Left lung (tissue), 10 donors: ENCODE results near the gene HMOX2. TPM values are rescaled to one million over a fixed set of nuclear protein-coding genes. Genes with fewer than 3 reads are reported as not detected.

Source experiments
- ATAC-seq: fragments of 200-7000 bp; cut with Tn5 transposase; one replicate; pipeline ENCODE4 v1.9.1; 2020; ENCODE audit warnings: moderate library complexity
- DNase-seq, 4 donors: peaks; one replicate each; pipeline ENCODE4 v3.0.0-alpha.2; 2013 to 2020
- H3K27ac ChIP-seq, 2 donors: fragments of 200-600 bp; sonication (generic) in 1 of 2; one replicate each; pipeline versions ENCODE4 v1.5.0 to v1.8.0; 2020 to 2021
- H3K27me3 ChIP-seq, 2 donors: fragments of 200-600 bp; sonication (generic) in 1 of 2; one replicate each; pipeline versions ENCODE4 v1.5.0 to v1.8.0; 2020 to 2021
- H3K36me3 ChIP-seq, 2 donors: fragments of 200-600 bp; sonication (generic) in 1 of 2; one replicate each; pipeline versions ENCODE4 v1.5.0 to v1.8.0; 2020 to 2021
- H3K4me1 ChIP-seq, 2 donors: fragments of 200-600 bp; one replicate each; pipeline ENCODE4 v1.8.0; 2021
- H3K4me3 ChIP-seq, 2 donors: fragments of 200-600 bp; sonication (generic) in 1 of 2; one replicate each; pipeline versions ENCODE4 v1.5.0 to v1.8.0; 2020 to 2021; ENCODE audit warnings: mild to moderate bottlenecking in 1 of 2
- H3K9me3 ChIP-seq, 2 donors: fragments of 200-600 bp; sonication (generic) in 1 of 2; one replicate each; pipeline versions ENCODE4 v1.5.0 to v1.8.0; 2020 to 2021
- intact Hi-C, 2 donors: fragments of 100-400 bp; cut with DNase I; formaldehyde crosslinking; loops; one replicate each; pipeline versions ENCODE4 v1.11.2 to v1.14.2; 2022
- polyA plus RNA-seq, 6 donors: library from polyadenylated mRNA; unstranded; fragments of 120-200 nt; gene quantifications; one replicate each; pipeline ENCODE4 v1.2.1, GENCODE V29; 2013; ENCODE audit not compliant: insufficient read length in 6 of 6
- total RNA-seq, 2 donors: library from RNA; stranded (reverse); fragmentation: NEBNext Ultra II Directional; extraction: Animal tissue kit (Norgen Biotek cat#: 25700); gene quantifications; one replicate each; pipeline ENCODE4 v1.2.1, GENCODE V29; 2021
- TF ChIP-seq, protein P1 (sequence below), 2 donors: fragments of 200-600 bp; sonication (generic) in 1 of 2; IDR thresholded peaks; one replicate each; pipeline versions ENCODE4 v1.5.0 to v1.8.0; 2021; ENCODE audit warnings: antibody characterized with exemption in 2 of 2
- donor health status: DM: no; HTN: yes; CAD: no.
- donor health status: DM: no; HTN: no; CAD: no.

HMOX2 gene
- total and polyA plus RNA-seq, 8 donors: 36.2 to 52.1 (median 39.5) TPM

DNA sequence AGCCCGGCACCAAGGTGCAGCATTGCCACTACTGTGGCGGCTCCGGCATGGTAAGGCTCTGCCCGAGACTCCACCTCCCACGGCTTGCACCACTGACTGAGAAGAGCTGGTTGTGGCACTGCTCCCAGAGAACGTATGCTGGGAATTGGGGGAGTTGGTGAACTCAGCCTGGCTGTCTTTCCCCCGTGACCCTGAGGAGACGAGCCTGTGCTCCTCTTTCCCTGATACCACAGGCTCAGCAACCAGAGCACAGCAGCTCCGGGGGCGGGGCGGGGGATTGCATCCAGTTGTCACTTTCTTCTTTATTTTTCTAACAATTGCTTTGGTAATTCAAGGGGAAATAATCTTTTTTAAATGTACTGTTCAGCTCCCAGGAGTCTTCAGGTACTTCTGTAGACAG, 33.8 kb upstream of the HMOX2 start:
- ATAC-seq: no peak
- Histone ChIP-seq H3K27ac (no peak overlapping the region), H3K4me1 (no peaks in the 10 kb centered on the region), H3K27me3 (no peaks in the 10 kb centered on the region), H3K9me3 (no peaks in the 10 kb centered on the region), H3K36me3 (peaks cover 0 to 100% of the 10 kb centered on the region in 2 donors), H3K4me3 (no peak overlapping the region)
- intact Hi-C loops: no loop called here
- TF ChIP-seq, protein P1, sequence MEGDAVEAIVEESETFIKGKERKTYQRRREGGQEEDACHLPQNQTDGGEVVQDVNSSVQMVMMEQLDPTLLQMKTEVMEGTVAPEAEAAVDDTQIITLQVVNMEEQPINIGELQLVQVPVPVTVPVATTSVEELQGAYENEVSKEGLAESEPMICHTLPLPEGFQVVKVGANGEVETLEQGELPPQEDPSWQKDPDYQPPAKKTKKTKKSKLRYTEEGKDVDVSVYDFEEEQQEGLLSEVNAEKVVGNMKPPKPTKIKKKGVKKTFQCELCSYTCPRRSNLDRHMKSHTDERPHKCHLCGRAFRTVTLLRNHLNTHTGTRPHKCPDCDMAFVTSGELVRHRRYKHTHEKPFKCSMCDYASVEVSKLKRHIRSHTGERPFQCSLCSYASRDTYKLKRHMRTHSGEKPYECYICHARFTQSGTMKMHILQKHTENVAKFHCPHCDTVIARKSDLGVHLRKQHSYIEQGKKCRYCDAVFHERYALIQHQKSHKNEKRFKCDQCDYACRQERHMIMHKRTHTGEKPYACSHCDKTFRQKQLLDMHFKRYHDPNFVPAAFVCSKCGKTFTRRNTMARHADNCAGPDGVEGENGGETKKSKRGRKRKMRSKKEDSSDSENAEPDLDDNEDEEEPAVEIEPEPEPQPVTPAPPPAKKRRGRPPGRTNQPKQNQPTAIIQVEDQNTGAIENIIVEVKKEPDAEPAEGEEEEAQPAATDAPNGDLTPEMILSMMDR (IDR thresholded peaks at IDR 0.05): no peak
- DNase-seq: no peak

DNA sequence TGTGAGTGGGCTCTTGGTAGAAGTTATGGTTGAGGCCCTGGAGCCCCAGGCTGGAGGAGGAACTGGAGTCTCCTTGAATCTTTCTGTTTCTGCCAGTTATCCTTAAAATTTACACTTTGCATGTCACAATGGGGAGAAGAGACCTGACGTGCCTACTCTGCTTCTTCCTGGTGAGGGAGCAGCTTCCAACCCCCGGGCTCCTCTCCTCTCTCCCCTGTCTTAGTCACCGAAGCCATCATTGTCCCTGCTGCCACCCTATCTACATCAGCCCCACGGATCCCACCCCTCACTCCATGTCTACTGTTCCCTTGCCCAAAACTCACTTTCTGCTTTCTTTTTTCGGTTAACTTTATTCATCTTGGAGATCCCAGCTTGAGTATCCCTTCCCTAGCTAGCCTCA, 32.9 kb upstream of the HMOX2 start:
- H3K4me3 ChIP-seq: no peak overlapping the region
- no peaks in the 10 kb centered on the region for H3K4me1 ChIP-seq
- H3K9me3 ChIP-seq: no peaks in the 10 kb centered on the region
- DNase-seq (no peak), ATAC-seq (no peak)
- H3K27me3 ChIP-seq: no peaks in the 10 kb centered on the region
- no peak overlapping the region for H3K27ac ChIP-seq
- TF ChIP-seq, protein P1 (IDR thresholded peaks at IDR 0.05): no peak
- H3K36me3 ChIP-seq: peaks cover 0 to 100% of the 10 kb centered on the region in 2 donors
- intact Hi-C loops: no loop called here

DNA sequence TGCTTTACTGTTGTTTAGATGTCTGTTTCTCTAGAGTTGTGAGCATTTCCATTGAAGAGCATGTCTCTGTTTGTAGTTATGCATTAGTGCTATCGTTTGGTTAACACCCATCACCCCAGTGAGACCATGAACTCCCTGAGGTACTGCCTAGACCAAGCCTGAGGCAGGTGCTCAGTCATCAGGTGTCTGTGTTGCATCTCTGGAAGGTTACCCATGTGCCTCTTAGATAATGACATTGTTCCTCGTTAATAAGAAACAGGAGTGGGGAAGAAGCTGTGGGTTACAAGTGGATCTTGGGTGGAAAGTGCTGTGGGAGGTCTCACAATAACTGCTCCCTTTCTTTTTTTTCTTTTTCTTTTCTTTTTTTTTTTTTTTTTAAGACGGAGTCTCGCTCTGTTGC, 32.2 kb upstream of the HMOX2 start:
- intact Hi-C loops: no loop called here
- H3K36me3 ChIP-seq: peaks cover 0 to 100% of the 10 kb centered on the region in 2 donors

DNA sequence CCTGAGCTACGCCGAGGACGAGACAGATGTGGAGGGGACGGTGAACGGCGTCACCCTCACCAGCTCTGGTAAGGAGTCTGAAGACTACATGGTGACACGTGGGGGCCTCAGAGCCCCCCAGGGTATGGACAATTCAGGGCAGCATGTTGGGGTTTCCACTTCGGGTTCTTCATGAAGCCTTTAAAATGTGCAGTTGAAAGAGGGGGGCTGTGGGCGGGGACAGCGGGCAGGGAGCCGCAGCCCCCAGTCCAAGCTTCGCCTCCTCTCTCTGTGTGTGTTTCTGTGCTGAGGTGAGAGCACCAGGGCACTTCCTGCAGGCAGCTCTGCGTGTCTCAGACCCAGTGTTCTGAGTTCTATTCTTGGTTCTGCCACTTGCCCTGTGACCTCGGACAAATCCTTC, 25.8 kb upstream of the HMOX2 start:
- intact Hi-C loops: no loop called here
- Histone ChIP-seq H3K9me3 (no peaks in the 10 kb centered on the region), H3K27ac (no peak overlapping the region), H3K36me3 (peaks cover 0 to 96% of the 10 kb centered on the region in 2 donors), H3K4me3 (no peak overlapping the region), H3K4me1 (no peaks in the 10 kb centered on the region), H3K27me3 (no peaks in the 10 kb centered on the region)
- DNase-seq: no peak
- TF ChIP-seq, protein P1 (IDR thresholded peaks at IDR 0.05): no peak
- ATAC-seq: no peak

More for the DNA sequence above, 32.2 kb upstream of the HMOX2 start:
- Histone ChIP-seq H3K4me1 (no peaks in the 10 kb centered on the region), H3K4me3 (no peak overlapping the region), H3K27ac (no peak overlapping the region), H3K27me3 (no peaks in the 10 kb centered on the region), H3K9me3 (no peaks in the 10 kb centered on the region)
- ATAC-seq: no peak
- DNase-seq: no peak
- TF ChIP-seq, protein P1 (IDR thresholded peaks at IDR 0.05): no peak

DNA sequence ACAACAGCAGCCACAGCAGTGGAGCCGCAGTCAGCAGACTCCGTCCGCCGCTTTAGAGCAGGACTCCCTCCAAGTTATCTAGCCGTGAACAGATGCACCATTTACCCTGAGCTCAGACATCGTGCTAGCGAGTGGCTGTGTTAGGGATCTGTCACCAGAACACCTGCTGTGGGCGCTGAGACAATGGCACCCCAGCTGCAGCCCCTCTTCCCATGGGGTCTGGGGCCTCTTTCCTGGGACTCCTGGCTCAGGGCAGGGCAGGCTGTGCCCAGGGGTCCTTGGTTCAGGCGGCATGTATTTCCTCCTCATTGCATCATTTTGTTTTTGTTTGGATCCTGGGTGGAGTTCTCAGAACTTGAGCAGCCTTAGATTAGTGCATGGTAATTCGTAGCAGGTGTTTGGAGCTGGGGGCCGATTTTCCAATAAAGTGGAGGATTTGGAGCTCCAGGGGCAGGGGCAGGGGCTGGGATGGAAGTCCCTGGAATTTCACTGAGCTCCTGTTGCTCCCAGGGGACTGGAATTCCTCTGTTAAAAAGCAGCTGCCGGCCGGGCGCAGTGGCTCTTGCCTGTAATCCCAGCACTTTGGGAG, 25.2 kb upstream of the HMOX2 start:
- Histone ChIP-seq H3K4me3 (no peak overlapping the region), H3K4me1 (no peaks in the 10 kb centered on the region), H3K27me3 (no peaks in the 10 kb centered on the region), H3K36me3 (peaks cover 0 to 96% of the 10 kb centered on the region in 2 donors), H3K27ac (no peak overlapping the region), H3K9me3 (no peaks in the 10 kb centered on the region)
- intact Hi-C loops: no loop called here
- DNase-seq: no peak
- no peak for ATAC-seq
- TF ChIP-seq, protein P1 (IDR thresholded peaks at IDR 0.05): no peak
